Measurements from ENCODE around the gene CTDSPL. TPM values are rescaled to one million over a fixed set of nuclear protein-coding genes. Genes with fewer than 3 reads are reported as not detected.
"Not testable (repeated sequence)": the region's sequence is repeated elsewhere in the genome, so short reads cannot be mapped to it uniquely, and the experiment has no call there.

Gene CTDSPL
- total RNA-seq, 1 experiment from 2014 or later = 5.4 TPM

DNA sequence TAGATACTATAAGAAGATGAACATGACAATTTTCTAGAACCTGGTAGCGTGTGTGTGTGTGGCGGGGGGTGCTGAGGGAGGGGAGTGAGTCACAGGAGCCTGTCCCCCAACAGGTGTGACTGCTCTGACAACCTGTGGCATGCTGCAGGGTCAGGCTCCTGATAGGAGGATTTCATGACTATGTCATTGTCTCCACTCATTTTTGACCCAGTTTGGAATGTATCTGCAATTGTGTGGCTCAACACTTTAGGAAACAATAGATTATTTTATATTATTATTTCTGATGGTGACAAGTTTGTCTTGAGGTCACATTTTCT, 119.6 kb downstream of the CTDSPL start:
- DNase-seq (ENCODE audit: extremely low read depth, low read depth) = no peak

DNA sequence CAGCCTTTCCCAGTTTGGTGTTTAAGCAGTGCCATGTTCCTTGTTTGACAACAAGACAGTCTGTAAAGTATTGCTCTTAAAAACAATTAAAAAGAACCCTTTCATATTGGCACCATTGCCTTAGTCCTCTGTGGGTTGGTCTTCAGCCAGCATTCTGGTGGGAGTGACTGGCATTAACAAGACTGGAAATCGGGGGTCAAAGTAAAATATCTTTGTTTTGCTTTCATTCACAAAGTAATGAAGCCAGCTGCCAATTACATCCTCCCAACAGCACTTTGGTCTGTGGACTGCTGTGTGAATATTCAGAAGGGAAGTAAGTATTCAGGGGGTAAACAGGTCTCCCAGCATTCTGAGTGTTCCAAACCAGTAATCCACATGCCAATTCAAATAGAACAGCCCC, 120.7 kb downstream of the CTDSPL start:
- no peak for DNase-seq (ENCODE audit: extremely low read depth, low read depth)

DNA sequence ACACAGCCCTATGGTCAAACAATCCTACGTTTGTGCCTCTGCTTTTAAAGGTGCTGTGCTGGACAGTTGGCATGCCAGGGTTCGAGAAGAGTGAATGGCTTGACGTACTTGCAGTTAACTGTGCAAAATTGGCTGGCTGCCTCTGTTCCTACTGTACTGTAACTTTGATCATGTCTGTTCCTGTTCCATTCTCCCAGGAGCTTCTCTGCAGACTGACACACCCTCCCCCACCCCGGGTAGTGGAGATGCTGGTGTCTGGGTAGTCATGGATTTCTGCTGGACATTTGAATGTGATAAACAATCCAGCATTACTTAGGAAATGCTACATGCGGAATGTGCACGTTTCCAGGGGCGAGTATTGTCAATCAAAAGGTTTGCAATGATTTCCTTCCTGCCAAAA, 122.4 kb downstream of the CTDSPL start:
- no peak for DNase-seq (ENCODE audit: extremely low read depth, low read depth)

DNA sequence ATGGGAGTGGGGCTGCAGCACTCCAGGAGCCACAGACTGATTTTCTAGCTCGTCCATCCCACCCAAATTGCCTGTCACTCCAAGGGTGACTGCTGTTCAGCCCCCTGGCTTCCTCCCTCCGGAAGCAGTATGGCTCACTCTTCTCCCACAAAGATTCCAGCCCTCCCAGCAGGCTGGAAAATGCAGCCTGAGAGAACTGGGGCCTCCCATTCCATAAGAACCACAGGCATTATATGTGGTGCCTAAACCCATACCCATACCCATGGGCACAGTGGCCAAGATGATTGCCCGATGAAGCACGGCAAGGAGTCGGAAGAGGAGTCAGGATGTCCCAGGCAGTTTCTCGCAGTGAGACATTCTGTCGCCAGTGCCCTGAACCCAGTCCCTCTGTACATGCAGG, 122.9 kb downstream of the CTDSPL start:
- no peak for DNase-seq (ENCODE audit: extremely low read depth, low read depth)

DNA sequence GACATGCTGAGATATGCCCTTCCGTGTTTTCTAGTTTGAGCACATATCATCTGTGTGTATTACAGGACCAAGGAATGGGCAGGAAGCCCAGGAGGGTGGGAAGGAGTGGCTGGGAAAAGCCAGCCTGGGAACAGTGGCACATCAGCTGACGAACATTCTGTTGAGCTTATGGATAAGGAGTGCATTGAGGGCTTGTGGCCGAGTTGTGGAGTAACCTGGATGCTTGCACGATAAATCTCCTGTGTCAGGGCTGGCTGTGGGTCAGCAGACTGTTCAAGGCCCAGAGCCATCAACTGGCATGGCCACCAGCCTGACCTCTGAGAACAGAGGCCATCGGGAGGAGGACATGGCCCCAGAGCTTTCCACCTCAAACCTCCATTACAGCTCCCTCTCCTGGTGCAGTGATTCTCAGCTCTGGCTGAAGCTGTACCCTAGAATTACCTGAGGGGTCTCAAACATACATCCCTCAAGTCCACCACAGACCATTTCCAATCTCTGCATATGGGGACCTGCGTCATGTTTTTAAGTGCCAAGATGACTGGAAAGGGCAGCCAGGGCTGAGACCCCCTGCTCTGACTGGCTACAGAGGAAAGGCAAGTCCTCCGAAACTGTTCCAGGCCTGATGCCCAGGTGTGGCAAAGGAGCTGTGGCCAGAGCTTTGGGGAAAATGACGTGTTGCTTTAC, 124.1 kb downstream of the CTDSPL start:
- DNase-seq (ENCODE audit: extremely low read depth, low read depth) = no peak

DNA sequence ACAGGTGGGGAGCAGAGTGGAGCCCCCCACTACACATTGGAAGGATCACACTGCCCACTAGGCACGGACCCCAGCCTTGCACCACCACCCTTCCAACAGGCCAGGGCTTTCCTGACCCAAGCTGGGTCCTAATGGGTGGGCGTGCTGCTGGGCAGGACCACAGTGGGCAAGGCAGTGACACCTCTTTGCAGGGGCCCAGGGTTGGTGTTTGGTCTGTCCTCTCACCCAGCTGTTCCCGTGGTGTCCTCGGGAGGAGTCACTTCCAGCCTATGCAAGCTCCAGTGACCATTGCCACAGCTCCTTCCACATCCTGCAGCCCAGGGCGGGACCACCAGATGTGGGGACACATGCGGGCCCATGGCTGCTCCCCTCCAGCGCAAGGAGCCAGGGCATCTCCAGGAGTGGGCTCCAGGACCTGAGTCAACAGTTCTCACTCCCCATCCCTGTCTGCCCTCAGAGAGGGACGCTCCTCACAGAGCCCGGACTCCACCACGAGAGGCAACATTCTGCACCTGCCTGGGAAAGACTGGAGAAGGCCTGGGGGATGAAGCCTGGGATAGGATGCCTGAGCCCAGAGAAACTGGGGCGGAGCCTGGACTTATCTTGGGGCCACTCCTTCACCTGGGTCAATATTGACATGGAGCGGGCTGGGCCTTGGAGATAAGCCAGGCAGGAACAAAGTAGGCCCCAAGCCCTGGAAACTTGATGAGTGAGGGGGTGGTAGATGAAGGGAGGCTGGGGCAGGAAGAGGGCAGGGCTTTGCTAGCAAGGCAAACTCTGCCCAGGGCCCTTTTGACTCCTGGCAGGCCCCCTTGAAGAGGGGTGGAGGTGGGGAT, 125.0 kb downstream of the CTDSPL start:
- no peak for DNase-seq (ENCODE audit: extremely low read depth, low read depth)

DNA sequence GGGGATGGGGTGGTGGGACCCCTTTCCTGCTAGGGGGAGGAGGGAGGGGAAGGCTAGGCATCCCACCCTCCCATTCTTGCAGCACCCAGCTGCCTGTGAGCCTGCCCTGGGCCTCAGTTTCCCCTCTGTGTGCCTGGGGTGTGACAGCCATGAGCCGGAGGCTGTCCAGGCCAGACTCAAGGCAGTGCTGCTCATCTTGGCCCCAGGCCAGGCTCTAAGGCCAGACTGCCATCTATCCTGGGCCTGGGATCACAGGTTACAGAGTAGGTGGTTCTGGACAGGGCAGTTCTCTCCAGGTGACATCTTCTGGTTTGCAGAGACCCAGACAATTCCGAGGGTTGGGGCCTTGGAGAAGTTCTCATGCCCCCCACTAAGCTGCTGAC, 125.6 kb downstream of the CTDSPL start:
- no peak for DNase-seq (ENCODE audit: extremely low read depth, low read depth)

DNA sequence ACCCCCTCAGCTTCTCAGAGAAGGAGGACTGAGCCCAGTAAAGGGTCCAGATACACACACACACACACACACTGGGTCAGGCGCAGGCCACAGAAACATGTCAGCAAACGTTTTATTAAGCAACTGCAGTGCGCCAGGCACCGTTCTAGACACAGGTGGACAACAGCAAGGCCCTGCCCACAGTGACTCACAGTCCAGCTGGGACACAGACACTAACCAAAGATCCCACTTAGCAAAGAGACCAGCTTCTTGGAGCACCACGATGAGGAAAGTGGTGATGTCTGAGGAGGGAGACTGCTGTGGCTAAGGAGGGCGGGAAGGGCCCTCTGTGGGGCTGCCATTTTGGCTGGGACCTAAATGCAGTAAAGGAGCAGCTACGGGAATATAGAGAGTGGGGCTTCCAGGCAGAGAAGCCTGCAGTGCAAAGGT, 126.1 kb downstream of the CTDSPL start:
- no peak for DNase-seq (ENCODE audit: extremely low read depth, low read depth)

DNA sequence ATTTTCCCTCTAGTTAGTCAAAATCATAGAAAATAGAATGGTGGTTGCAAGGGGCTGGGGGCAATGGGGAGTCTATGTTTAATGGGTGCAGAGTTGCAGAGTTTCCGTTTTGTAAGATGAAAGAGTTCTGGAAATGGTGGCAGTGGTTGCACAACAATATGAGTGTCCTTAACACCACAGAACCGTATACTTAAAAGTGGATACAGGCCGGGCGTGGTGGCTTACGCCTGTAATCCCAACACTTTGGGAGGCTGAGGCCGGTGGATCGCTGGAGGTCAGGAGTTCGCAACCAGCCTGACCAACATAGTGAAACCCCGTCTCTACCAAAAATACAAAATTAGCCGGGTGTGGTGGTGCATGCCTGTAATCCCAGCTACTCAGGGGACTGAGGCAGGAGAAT, 126.7 kb downstream of the CTDSPL start:
- DNase-seq (ENCODE audit: extremely low read depth, low read depth) = not testable (repeated sequence)

DNA sequence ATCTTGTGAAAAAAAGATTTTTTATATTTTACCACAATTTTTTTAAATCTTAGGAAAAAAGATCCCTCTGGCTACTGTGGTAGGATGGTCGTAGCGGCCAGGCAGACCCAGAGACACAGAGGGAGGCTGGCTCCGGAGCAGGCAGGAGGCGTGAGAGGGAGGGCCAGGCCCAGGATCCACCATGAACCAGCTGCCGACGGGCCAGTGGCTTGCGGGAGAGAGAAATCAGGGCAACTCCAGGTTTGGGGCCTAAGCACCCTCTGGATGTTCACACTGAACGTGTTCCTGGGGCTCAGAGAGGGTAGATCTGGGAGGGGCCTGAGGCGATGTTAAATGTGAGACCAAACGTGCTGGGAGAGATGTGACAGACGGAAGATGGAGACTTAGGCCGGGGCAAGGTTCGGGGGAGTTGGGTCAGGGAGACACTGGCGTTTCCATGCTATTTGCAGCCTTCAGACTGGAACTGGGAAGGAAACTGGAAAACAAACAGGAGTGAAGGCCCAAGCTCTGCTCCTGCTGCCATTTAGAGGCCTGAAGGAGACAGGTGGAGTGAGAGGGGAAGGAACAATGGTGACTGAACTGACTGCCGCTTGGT, 127.3 kb downstream of the CTDSPL start:
- DNase-seq (ENCODE audit: extremely low read depth, low read depth) = no peak

DNA sequence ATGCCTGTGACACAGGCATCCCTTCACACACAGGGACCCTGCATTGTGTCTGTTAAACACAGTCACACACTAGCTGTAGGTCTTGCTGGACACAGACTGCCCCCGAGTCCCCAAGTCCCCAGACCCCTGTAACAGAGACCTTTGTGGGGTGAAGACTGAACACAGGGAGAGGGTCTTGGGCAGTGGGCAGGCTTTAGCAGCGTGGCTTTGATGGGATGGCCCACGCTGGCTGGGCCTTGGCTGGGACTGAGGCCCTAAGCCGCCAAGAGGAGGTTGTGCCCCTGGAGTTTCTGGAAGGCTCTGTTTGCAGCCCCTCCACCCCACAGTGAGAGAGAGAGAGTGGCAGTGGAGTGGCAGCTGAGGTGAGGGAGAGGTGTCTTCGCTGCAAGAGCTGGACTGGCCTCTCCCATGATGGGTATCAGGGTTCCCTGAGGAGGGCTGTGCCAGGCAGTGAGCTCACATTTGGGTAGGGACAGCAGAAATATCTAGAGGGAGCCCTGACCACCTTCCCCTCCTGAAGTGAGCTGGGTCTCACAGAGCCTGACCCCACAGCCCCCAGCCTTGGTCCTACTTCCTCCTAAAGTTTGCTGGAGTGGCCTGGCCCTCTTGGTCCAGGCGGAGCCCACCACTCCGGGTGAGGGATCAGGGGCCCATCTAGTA, 128.3 kb downstream of the CTDSPL start:
- DNase-seq (ENCODE audit: extremely low read depth, low read depth) = no peak

DNA sequence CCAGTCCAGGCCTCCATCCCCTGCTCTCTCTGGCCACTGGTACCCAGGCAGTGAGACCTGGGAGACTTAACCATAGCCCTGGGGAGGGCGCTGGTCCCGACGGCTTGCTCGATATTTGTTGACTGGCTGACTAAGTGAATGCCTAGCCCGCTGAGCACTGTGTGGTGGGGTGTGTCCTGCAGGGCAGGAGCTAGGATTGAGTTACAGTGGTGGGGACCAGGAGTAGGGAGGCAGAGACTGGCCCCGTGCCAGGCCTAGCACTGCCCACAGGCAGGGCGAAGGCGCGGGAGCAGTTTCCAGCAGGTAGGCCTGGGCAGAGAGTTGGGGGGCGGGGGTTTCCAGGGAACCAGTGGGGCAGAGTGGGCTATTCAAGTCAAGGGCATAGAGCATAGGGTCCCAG, 128.8 kb downstream of the CTDSPL start, which contains the start of gene VILL:
TSS of gene VILL (plus strand) at position 260 of the 400 bp plus-strand sequence. CDS start 2,887 bp downstream, outside the sequence.
- DNase-seq (ENCODE audit: extremely low read depth, low read depth) = no peak

DNA sequence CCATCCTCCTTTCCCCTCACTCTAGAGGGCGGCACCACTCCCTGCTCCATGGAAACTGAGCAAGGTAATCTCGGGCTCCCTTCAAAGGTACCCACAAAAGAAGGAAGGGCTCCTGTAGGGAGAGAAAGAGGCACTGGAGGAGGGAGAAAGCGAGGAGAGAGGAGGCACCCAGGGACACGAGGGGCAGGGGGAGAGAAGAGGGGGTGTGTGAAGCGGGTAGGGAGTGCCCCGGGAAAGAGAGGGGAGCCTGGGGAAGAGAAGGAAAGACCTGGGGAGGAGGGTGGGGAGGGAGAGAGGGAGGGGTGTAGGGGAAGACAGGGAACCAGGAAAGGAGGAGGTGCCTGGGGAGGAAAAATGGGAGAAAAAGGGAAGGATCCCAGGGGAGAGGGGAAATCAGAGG, 129.4 kb downstream of the CTDSPL start:
- no peak for DNase-seq (ENCODE audit: extremely low read depth, low read depth)

DNA sequence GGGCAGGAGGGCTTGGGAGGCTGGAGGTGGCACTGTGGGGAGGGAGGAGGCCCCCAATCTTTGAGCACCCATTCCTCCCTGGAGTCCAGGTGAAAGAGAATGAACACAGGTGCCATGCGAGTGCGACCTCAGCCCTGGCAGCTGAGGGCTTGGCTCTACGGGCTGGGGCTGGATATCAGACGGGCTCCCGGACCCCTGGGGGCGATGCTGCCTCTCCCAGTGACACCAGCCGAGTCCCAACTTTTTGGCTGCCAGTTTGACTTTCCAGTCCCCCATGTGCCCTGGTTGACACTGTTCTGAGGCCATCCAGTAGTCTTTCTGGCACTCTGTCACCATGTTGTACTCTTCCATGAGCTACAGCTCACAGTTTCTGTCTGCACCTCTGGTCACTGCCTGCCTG, 130.1 kb downstream of the CTDSPL start:
- DNase-seq (ENCODE audit: extremely low read depth, low read depth) = no peak

DNA sequence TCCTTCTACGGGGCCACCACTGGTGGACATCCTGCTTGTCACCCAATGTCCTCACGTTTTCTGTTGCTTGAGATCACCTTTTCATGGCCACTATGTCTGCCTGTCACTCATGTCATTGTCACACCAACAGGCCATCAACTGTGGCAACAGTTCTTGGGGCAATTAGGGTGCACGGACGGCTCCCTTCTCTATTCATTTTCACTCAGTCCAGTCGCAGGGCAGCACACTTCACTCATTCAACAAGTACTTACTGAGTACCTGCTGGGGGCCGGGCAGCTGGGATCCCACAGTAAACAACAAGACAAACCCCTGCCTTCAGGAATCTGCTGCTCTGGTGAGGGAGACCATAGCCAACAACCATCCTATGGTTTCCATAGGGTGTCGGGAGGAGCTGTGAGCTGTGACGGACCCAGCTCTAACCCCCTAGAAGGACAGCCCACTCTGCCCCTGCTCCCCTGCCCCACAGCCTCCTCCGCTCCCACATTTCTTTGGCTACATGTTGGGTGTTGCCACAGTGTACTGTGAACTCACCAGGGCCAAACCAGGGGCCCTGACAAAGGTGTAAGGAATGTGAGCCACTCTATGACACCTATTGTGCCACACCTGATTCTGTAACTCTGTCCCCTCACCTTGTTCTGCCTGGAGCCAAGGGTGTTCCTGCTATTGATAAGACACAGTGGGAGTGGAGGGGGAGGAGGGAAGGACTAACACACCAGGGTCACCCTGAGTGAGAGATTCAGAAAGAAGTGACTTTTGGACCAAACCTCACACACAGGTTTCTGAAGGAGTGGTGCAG, 130.8 kb downstream of the CTDSPL start:
- no peak for DNase-seq (ENCODE audit: extremely low read depth, low read depth)

DNA sequence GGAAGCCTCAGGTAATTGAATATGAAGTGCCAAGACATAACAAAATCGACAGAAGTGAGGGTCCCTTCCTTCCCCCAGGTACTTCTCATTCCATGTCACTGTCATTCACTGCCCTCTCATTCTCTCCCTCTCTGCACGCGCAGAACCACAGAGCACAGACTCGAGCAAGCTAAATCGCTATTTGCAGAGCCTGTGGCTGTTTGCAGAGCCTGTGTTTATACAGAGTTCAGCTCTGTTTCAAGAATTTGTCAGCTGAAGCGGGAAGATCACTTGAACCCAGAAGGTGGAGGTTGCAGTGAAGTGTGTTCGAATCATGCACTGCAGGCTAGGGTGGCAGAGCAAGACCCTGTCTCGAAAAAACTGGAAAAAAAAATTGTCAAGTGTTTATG, 131.4 kb downstream of the CTDSPL start:
- DNase-seq (ENCODE audit: extremely low read depth, low read depth) = no peak

DNA sequence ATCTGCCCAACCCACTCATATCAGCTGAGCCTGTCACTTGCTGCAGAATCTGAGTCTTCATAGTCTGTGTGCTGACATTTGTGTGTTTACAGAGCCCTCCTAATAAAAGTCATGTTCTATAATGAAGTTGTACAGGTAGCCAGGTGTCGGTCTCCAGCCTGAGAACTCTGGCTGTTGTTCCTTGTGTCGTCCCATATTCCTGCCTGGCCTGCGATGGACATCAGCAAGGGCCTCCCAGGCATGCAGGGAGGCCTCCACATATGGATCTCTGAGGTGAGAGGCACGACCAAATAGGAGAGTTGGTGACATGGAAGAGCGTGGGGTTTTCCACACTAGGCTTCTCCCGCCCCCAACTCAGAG, 131.8 kb downstream of the CTDSPL start:
- DNase-seq (ENCODE audit: extremely low read depth, low read depth) = no peak

DNA sequence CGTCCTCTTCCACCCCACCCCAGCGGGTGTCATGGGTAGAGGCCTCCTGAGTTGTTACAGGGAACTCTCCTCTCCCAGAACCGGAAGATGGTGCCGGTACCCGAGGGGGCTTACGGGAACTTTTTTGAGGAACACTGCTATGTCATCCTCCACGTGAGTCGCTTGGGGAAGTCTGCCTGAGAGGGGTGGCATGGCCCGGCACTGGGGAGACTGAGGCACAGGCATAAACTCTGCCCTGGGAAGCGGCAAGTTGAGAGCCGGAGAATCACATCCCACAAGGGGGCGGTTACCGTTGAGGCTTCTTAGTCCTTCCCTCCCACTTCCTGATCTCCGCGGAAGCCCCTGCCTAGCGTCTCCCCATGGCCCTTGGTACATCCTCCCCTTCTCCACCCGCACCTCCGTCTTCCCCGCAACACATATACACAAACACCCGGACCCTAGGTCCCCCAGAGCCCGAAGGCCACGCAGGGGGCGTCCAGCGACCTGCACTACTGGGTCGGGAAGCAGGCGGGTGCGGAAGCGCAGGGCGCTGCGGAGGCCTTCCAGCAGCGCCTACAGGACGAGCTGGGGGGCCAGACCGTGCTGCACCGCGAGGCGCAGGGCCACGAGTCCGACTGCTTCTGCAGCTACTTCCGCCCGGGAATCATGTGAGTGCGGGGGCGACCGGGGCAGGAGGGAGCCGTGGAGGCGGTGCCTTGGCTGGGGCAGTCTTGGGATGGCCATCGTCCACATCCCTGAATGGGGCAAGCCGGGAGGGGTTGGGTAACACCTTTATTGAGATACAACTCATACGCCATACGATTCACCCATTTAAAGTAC, 132.3 kb downstream of the CTDSPL start:
- no peak for DNase-seq (ENCODE audit: extremely low read depth, low read depth)

DNA sequence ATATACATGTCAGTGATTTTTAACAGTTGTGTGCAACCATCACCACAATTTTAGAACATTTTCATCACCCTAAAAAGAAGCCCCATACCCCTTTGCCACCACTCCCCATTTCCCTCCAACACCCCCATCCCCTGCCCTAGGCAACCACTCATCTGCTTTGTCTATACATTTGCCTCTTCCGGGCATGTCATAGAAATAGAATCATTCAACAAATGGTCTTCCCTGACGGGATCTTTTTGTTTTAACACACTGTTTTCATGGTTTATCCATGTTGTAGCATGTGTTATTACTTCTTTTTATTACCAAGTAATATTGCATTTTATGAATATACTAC, 132.9 kb downstream of the CTDSPL start:
- DNase-seq (ENCODE audit: extremely low read depth, low read depth) = no peak
